ENCODE data around the gene RELCH.

- no peak for TF ChIP-seq CTCF (IDR thresholded peaks at IDR 0.05; ENCODE audit: insufficient read depth, low read depth, low read length)
- no peak for TF ChIP-seq EZH2 (IDR thresholded peaks at IDR 0.05; ENCODE audit: insufficient read depth, low read length)
These were observed 35.8 kb upstream of the RELCH start for GRCh38 chr18:62151068-62151771.

Measured in astrocyte (in vitro differentiated cells and primary cell).